ENCODE results near the gene ARHGAP27. TPM values are rescaled to one million over a fixed set of nuclear protein-coding genes. Genes with fewer than 3 reads are reported as not detected.

ARHGAP27 gene
- total RNA-seq, 4 donors from 2014 or later = 31.5 to 38.6 (median 33.1) TPM

- no peaks in the 10 kb centered on the region for H3K9me3 ChIP-seq
- H3K4me1 ChIP-seq = peaks cover 0 to 7% of the 10 kb centered on the region in 2 donors
- WGBS, 2 donors = 29 to 39% methylated on average over 5 of the region's 5 CpGs
- DNase-seq = no peak
- TF ChIP-seq CTCF (IDR thresholded peaks at IDR 0.05) = no peak
- TF ChIP-seq POLR2A (IDR thresholded peaks at IDR 0.05) = no peak
- intact Hi-C loops (cut with DNase I) = loop anchor here (10.0 kb wide), 1 partner anchor 444 kb away; no protein-coding TSS in a partner anchor
- no peak overlapping the region for H3K4me3 ChIP-seq (replicated peaks in 1 of 3)
- H3K36me3 ChIP-seq = no peaks in the 10 kb centered on the region
- no peaks in the 10 kb centered on the region for H3K27me3 ChIP-seq
- H3K27ac ChIP-seq = no peak overlapping the region
Measured at GRCh38 chr17:45391291-45391690, 41.4 kb downstream of the ARHGAP27 start.

- no peak overlapping the region for H3K27ac ChIP-seq
- intact Hi-C loops (cut with DNase I) = loop anchor here (10.0 kb wide), 1 partner anchor 245 kb away; the partner anchor contains the start of gene HEXIM1
- peaks cover 0 to 11% of the 10 kb centered on the region in 2 donors for H3K4me1 ChIP-seq
- no peak for DNase-seq
- no peak overlapping the region for H3K4me3 ChIP-seq (replicated peaks in 1 of 3)
- 29 to 60% methylated on average over 3 of the region's 3 CpGs for WGBS, 2 donors
- H3K9me3 ChIP-seq = no peaks in the 10 kb centered on the region
- TF ChIP-seq POLR2A (IDR thresholded peaks at IDR 0.05) (no peak), CTCF (IDR thresholded peaks at IDR 0.05) (no peak)
- no peaks in the 10 kb centered on the region for H3K27me3 ChIP-seq
- H3K36me3 ChIP-seq = no peaks in the 10 kb centered on the region
Measured at GRCh38 chr17:45389354-45389753, 43.3 kb downstream of the ARHGAP27 start.

- H3K4me3 ChIP-seq (replicated peaks in 1 of 3) = no peak overlapping the region
- no peak for DNase-seq
Measured at GRCh38 chr17:45388604-45389325, 43.9 kb downstream of the ARHGAP27 start.

GRCh38 chr17:45387739-45388138, 44.9 kb downstream of the ARHGAP27 start:
- 93 to 95% methylated on average over 3 of the region's 3 CpGs for WGBS, 2 donors
- no peaks in the 10 kb centered on the region for H3K27me3 ChIP-seq
- intact Hi-C loops (cut with DNase I) = loop anchor here (10.0 kb wide), 1 partner anchor 243 kb away; the partner anchor contains the start of gene HEXIM1
- no peak for DNase-seq
- no peak overlapping the region for H3K27ac ChIP-seq
- TF ChIP-seq POLR2A (IDR thresholded peaks at IDR 0.05) (no peak), CTCF (IDR thresholded peaks at IDR 0.05) (no peak)
- H3K4me1 ChIP-seq = peaks cover 0 to 15% of the 10 kb centered on the region in 2 donors
- H3K4me3 ChIP-seq (replicated peaks in 1 of 3) = no peak overlapping the region
- H3K36me3 ChIP-seq = no peaks in the 10 kb centered on the region
- H3K9me3 ChIP-seq = no peaks in the 10 kb centered on the region

More at GRCh38 chr17:45388604-45389325, 43.9 kb downstream of the ARHGAP27 start:
- intact Hi-C loops (cut with DNase I) = loop anchor here (10.0 kb wide), 1 partner anchor 244 kb away; the partner anchor contains the start of gene HEXIM1
- no peaks in the 10 kb centered on the region for H3K36me3 ChIP-seq
- no peak overlapping the region for H3K27ac ChIP-seq
- 67 to 68% methylated on average over 10 of the region's 10 CpGs for WGBS, 2 donors
- no peak for TF ChIP-seq POLR2A (IDR thresholded peaks at IDR 0.05)
- no peak for TF ChIP-seq CTCF (IDR thresholded peaks at IDR 0.05)
- H3K4me1 ChIP-seq = peaks cover 0 to 15% of the 10 kb centered on the region in 2 donors
- no peaks in the 10 kb centered on the region for H3K27me3 ChIP-seq
- no peaks in the 10 kb centered on the region for H3K9me3 ChIP-seq

- 87% methylated on average over 4 of the region's 4 CpGs for WGBS, 2 donors
- DNase-seq = no peak
- H3K9me3 ChIP-seq = no peaks in the 10 kb centered on the region
- H3K27me3 ChIP-seq = no peaks in the 10 kb centered on the region
- peaks cover 0 to 15% of the 10 kb centered on the region in 2 donors for H3K4me1 ChIP-seq
- H3K4me3 ChIP-seq (replicated peaks in 1 of 3) = no peak overlapping the region
- no peak overlapping the region for H3K27ac ChIP-seq
- H3K36me3 ChIP-seq = no peaks in the 10 kb centered on the region
- intact Hi-C loops (cut with DNase I) = loop anchor here (10.0 kb wide), 1 partner anchor 241 kb away; the partner anchor contains the start of gene HEXIM1
- no peak for TF ChIP-seq POLR2A (IDR thresholded peaks at IDR 0.05)
- TF ChIP-seq CTCF (IDR thresholded peaks at IDR 0.05) = no peak
Measured at GRCh38 chr17:45386178-45386577, 46.5 kb downstream of the ARHGAP27 start.
